Amygdala (tissue), 56 donors: ENCODE measurements around the gene LRCOL1.

Experiments
- DNase-seq, 56 donors: peaks; one replicate each; lab custom pipeline; 2025; lab: John Stamatoyannopoulos, UW

Gene LRCOL1

GRCh38 chr12:132556216-132556615, 54.2 kb downstream of the LRCOL1 start:
- no peak for DNase-seq

- no peak for DNase-seq
Observed at GRCh38 chr12:132555686-132556085, 54.7 kb downstream of the LRCOL1 start.

- DNase-seq: no peak
Observed at GRCh38 chr12:132554845-132555630, 55.3 kb downstream of the LRCOL1 start.
